NCI-H1436 (cell line): ENCODE data around the gene CDPF1.
"Not testable (repeated sequence)": the region's sequence is repeated elsewhere in the genome, so short reads cannot be mapped to it uniquely, and the experiment has no call there.

Source experiments
- DNase-seq: peaks from one replicate; lab custom pipeline; 2025; lab: John Stamatoyannopoulos, UW

The CDPF1 gene

DNA sequence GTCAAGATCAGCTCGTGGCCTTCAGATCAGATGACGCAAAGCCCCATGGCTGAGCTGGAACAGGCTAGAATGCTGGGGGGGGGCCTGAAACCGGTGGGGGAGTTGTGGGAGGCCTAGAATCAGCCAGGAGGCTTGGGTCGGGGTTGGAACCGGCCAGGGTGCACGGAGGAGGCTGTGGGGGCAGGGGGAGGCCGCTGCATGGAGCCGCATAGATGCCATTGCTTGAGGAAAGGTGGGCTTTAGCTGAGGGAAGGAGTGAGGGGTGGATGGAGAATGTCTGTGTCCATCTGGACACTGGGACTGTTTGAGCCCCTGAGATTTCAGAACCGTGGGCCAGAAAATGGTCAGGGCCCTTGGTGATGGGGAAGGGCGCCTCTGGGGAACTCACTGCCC, 25.2 kb downstream of the CDPF1 start:
- no peak for DNase-seq

DNA sequence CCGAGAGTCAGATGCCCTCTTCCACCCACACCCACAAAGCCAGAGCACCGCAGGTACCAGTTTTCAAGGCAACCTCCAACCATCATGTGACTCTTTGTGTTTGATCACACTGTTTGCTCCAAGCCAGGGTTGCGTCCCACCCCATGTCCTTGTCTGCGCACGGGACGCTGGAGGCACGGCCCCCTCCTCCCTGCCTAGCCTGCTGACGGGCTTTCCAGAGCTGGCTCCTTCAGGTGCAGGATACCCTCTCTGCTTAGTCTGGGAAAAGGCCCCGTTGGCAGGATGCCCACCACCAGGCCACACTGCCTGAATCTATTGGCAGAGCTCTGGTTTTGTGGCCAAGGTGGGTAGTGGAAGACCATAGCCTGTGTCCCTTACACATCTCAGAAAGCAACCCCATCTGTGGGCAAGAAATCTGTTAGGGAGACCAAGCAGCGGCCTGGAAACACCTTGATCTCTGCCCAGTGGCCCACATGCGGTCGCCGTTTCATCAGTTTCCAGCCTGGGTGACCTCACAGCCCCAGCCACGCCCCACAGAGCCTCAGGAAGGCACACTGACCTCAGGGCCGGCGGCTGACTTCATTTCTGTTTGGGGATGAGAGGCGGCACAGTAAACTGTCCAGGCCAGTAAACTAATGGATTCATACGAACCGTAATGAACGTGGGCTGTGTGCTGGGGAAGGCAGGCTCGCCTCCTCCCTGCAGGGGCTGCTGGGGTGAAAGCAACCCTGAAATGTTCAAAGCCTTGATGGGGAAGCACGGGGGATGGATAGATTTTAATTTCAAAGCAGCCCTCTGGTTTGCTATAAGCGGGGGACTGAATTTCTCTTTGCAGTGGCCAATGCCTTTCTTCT, 25.8 kb downstream of the CDPF1 start:
- no peak for DNase-seq

- DNase-seq = no peak
Measured at GRCh38 chr22:46220921-46221320, 29.2 kb downstream of the CDPF1 start.

DNA sequence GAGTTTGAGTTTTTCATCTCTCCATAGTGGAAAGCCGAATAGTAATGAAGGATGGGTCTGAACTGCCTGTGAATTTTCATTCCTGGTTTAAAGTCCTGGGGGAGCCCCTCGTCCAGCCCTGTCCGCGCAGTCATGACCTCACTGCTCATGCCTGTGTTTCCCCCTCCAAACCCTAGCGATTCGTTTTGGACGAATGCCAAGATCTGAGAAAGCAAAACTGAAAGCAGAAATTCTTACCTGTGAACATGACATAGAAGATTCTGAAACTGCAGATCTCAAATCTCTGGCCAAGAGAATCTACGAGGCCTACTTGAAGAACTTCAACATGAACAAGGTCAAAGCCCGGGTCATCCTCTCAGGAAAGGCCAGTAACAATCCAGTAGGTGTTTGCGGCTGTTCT, 30.5 kb downstream of the CDPF1 start:
- DNase-seq = no peak

- no peak for DNase-seq
Measured at GRCh38 chr22:46214616-46215015, 35.5 kb downstream of the CDPF1 start.

DNA sequence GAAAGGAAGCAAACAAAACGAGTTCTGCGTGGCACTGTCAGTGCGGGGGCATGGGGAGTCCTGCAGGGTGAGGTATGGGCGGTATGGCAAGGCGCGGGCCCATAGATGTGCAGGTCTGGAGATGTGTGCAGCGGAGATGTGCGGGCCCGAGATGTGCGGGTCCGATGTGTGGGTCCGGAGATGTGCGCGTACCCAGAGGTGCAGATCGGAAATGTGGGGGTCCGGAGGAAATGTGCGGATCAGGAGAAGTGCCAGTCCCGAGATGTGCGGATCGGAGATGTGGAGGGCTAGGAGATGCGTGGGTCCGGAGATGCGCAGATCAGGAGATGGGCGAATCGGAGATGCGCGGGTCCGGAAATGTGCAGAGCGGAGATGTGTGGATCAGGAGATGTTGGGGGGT, 35.9 kb downstream of the CDPF1 start:
- DNase-seq = no peak

- no peak for DNase-seq
Measured at GRCh38 chr22:46213052-46213451, 37.0 kb downstream of the CDPF1 start.

DNA sequence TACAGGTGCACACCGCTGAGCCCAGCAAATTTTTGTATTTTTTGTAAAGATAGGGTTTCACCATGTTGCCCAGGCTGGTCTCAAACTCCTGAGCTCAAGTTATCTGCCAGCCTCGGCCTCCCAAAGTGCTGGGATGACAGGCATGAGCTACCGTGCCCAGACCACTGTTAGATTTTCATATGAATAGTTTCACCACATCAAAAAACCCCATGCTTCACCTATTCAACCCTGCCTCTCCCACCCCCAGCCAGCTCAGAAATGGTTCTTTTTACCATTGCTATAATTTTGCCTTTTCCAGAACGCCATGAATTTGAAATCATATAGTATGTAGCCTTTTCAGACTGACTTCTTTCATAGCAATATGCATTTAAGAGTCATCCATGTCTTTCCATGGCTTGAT, 37.9 kb downstream of the CDPF1 start:
- no peak for DNase-seq

DNA sequence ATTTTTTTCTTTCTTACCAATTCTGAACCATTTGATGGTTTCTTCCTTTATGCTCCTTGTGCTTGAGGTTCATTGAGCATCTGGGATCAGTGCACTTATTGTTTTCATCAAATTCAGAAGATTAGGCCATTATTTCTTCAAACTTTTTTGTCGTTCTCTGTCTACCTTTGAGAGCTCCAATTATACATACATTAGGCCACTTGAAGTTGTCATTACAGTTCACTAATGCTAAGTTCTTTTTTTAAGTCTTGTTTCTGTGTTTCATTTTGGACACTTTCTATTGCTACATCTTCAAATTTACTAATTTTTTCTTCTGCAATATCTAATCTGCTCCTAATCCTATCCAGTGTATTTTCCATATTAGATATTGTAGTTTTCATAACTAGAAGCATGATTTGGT, 40.8 kb downstream of the CDPF1 start:
- DNase-seq = no peak

- DNase-seq = no peak
Measured at GRCh38 chr22:46203601-46203980, 46.5 kb downstream of the CDPF1 start.

DNA sequence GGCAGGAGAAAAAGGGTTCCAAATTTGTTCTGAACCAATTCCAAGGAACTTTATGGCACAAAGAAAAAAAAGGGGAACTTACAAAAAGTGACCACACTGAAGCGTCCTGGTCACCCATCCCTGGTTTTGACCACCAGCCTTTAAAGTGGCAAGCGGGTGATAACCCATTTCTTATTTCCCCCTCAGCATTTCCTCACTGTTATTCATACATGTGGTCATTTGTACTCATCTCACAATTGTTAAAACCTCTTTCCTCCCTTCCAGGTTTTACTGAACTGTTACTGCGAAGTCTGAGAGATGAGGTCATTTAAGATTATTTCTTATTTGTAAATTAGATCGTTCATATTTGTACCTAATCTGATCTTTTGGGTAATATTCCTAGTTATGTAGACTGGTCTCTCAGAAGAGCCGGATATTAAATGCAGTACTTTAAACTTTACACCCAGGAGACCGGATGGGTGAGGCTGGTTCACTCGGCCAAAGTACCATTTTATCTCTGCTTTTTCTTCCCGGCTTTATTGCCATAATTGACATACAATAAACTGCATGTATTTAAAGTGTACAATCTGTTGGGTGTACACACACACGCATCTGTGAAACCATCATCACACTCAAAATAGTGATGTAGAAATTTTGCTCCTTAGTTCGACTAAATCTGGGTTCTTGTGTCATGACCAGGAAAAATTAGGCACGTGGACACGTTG, 47.0 kb downstream of the CDPF1 start:
- no peak for DNase-seq

DNA sequence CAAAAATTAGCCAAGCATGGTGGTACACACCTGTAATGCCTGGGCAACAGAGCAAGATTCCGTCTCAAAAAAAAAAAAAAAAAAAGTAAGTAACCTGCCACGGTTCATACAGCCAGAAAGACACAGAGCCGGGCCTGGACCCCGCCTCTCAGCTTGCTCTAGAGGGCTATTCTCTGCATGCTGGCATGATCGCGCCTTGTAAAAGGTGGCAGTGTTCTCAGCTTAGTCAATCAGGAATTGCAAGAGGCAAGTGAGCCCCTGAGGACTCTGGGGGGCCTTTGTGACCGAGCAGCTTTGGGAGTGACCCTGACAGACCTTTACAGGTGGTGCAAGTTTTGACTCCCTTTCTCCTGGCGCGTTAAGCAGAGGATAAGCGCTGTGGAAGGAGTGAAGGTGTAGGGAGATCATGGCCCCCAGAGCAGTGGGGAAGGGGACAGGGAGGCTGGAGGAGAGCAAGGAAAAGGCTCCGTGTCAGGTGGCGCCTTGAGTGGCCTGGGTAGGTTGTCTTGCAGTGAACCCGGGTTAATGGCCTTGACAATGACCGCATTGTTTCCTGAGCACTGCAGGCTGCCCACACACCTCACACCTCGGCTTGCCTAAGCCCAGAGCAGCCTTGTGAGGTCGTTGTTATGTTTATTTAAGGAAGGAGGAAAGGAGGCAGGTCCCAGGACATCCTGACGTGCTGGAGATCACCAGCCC, 48.9 kb downstream of the CDPF1 start:
- DNase-seq = no peak

DNA sequence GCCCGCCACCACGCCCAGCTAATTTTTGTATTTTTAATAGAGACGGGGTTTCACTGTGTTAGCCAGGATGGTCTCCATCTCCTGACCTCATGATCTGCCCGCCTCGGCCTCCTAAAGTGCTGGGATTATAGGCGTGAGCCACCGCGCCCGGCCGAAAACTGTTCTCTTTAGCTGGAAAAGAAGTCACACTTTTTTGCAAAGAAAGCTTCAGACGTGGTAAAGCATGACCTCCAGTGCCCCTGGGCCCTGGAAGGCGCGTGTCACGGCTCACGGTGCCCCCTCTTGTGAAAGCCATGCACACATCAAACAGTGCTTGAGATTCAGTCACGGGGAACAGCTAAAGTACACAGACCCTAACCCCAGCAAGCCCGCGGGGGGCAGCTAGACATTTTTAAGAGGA, 51.3 kb downstream of the CDPF1 start:
- not testable (repeated sequence) for DNase-seq

- no peak for DNase-seq
Measured at GRCh38 chr22:46198274-46198673, 51.8 kb downstream of the CDPF1 start.

DNA sequence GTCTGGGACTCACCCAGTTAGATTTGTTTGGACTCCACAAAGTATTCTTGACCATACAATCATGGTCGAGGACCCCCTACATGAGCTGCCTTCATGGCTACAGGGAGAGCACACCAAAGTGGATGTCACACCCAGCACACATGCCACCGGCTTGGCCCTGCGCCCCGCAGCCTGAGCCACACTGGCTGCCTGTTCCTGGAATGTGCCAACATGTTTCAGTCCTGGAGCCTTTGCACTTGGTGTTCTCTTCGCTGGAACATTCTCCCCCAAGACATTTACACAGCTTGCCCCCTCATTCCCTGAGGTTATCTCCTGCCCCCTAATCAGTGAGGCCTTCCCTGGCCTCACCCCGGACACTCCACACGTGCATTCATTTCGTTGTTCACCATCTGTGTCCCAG, 53.8 kb downstream of the CDPF1 start:
- no peak for DNase-seq

DNA sequence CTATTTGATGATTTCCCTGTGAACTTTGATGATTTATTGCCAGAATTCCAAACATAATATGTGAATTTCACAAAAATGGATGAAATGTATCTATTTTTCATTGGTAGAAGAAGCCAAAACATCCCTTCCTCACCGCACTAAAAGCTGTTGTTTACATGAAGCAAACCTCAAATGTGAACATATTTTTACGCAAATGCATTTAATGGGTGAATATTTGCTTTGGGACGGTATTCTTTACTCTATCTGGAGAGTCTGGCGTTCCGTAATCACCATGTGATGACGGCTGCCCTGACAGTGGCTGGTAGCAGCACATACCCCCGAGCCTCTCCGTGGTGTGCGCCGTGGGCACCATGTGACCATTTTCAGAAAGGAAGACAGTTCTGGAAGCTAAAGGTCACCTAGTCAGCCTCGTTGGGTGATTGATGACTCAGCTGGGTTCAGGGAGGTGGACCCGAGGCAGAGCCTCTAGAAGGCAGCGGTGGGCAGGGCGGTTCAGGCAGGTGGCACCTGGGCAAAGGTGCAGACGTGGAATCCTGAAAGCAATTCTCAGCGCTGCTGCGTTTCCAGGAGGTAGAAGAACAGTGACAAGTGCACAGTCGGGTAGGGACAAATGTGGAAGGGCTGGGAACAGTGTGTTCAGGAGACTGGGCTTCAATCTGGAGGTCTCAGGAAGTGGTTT, 54.5 kb downstream of the CDPF1 start:
- no peak for DNase-seq
